ENCODE results near the gene VIPR2.

VIPR2 gene

GRCh38 chr7:159130820-159131219 lies 13.8 kb downstream of the VIPR2 start:
- Histone ChIP-seq H3K4me2 (ENCODE audit: low read length) (no peak overlapping the region), H3K14ac (ENCODE audit: low read length) (no peak overlapping the region), H2BK12ac (ENCODE audit: low read length) (no peak overlapping the region), H3K79me2 (ENCODE audit: control insufficient read depth, insufficient read depth, low read length, poor library complexity) (no peaks in the 10 kb centered on the region), H3K4me1 (ENCODE audit: control insufficient read depth in 1 of 2, insufficient read depth in 2 of 2, low read length in 2 of 2) (peaks cover 8 to 10% of the 10 kb centered on the region in 2 experiments), H3K18ac (ENCODE audit: low read length) (no peak overlapping the region), H3K9ac (ENCODE audit: low read length) (no peak overlapping the region), H3K36me3 (ENCODE audit: control insufficient read depth in 1 of 2, insufficient read depth in 2 of 2, low read length in 2 of 2) (no peaks in the 10 kb centered on the region), H4K91ac (ENCODE audit: low read depth, low read length) (no peak overlapping the region), H2BK5ac (ENCODE audit: low read depth, low read length, poor library complexity) (no peak overlapping the region), H2AK5ac (ENCODE audit: low read length) (no peak overlapping the region), H3K27me3 (ENCODE audit: insufficient read depth, low read length) (no peaks in the 10 kb centered on the region), H3K4ac (ENCODE audit: low read depth, low read length) (no peak overlapping the region), H3K23ac (ENCODE audit: low read length) (no peak overlapping the region), H2BK120ac (ENCODE audit: insufficient read depth, low read length, poor library complexity) (no peak overlapping the region), H3K9me3 (ENCODE audit: insufficient read depth, low read depth, low read length) (peaks cover 2% of the 10 kb centered on the region), H4K8ac (ENCODE audit: low read depth, low read length) (no peak overlapping the region), H4K12ac (ENCODE audit: low read depth, low read length) (no peak overlapping the region), H3K4me3 (ENCODE audit: low read depth, low read length) (no peak overlapping the region), H3K27ac (ENCODE audit: low read depth, low read length) (no peak overlapping the region), H2AFZ (ENCODE audit: insufficient read depth, low read length, poor library complexity) (no peak overlapping the region), H3K79me1 (ENCODE audit: low read length) (no peaks in the 10 kb centered on the region)
- DNase-seq = no peak
- WGBS (ENCODE audit: extremely low coverage, insufficient coverage, insufficient read length) = no CpG with 5 or more reads among the region's 8 CpGs

- H2AK5ac ChIP-seq (ENCODE audit: low read length) = no peak overlapping the region
- H3K14ac ChIP-seq (ENCODE audit: low read length) = no peak overlapping the region
- no peak overlapping the region for H3K4ac ChIP-seq (ENCODE audit: low read depth, low read length)
- no CpG with 5 or more reads among the region's 9 CpGs for WGBS (ENCODE audit: extremely low coverage, insufficient coverage, insufficient read length)
- no peak overlapping the region for H3K23ac ChIP-seq (ENCODE audit: low read length)
- no peak overlapping the region for H3K18ac ChIP-seq (ENCODE audit: low read length)
- peaks cover under 1% of the 10 kb centered on the region for H3K79me1 ChIP-seq (ENCODE audit: low read length)
- no peak overlapping the region for H2BK5ac ChIP-seq (ENCODE audit: low read depth, low read length, poor library complexity)
- no peak overlapping the region for H3K9ac ChIP-seq (ENCODE audit: low read length)
- H2BK120ac ChIP-seq (ENCODE audit: insufficient read depth, low read length, poor library complexity) = no peak overlapping the region
- no peak overlapping the region for H3K4me2 ChIP-seq (ENCODE audit: low read length)
- H4K91ac ChIP-seq (ENCODE audit: low read depth, low read length) = no peak overlapping the region
- H3K9me3 ChIP-seq (ENCODE audit: insufficient read depth, low read depth, low read length) = peaks cover 2% of the 10 kb centered on the region
- H3K36me3 ChIP-seq (ENCODE audit: control insufficient read depth in 1 of 2, insufficient read depth in 2 of 2, low read length in 2 of 2) = no peaks in the 10 kb centered on the region
- H4K8ac ChIP-seq (ENCODE audit: low read depth, low read length) = no peak overlapping the region
- no peak overlapping the region for H3K27ac ChIP-seq (ENCODE audit: low read depth, low read length)
- no peaks in the 10 kb centered on the region for H3K27me3 ChIP-seq (ENCODE audit: insufficient read depth, low read length)
- H3K79me2 ChIP-seq (ENCODE audit: control insufficient read depth, insufficient read depth, low read length, poor library complexity) = no peaks in the 10 kb centered on the region
- H4K12ac ChIP-seq (ENCODE audit: low read depth, low read length) = no peak overlapping the region
- DNase-seq = no peak
- peaks cover 13 to 15% of the 10 kb centered on the region in 2 experiments for H3K4me1 ChIP-seq (ENCODE audit: control insufficient read depth in 1 of 2, insufficient read depth in 2 of 2, low read length in 2 of 2)
- no peak overlapping the region for H2BK12ac ChIP-seq (ENCODE audit: low read length)
- no peak overlapping the region for H2AFZ ChIP-seq (ENCODE audit: insufficient read depth, low read length, poor library complexity)
- no peak overlapping the region for H3K4me3 ChIP-seq (ENCODE audit: low read depth, low read length)
Observed at GRCh38 chr7:159130199-159130775, 14.4 kb downstream of the VIPR2 start.

- Histone ChIP-seq H3K27ac (ENCODE audit: low read depth, low read length) (no peak overlapping the region), H2AFZ (ENCODE audit: insufficient read depth, low read length, poor library complexity) (no peak overlapping the region), H3K9ac (ENCODE audit: low read length) (no peak overlapping the region), H3K36me3 (ENCODE audit: control insufficient read depth in 1 of 2, insufficient read depth in 2 of 2, low read length in 2 of 2) (no peaks in the 10 kb centered on the region), H2AK5ac (ENCODE audit: low read length) (no peak overlapping the region), H4K91ac (ENCODE audit: low read depth, low read length) (no peak overlapping the region), H2BK5ac (ENCODE audit: low read depth, low read length, poor library complexity) (no peak overlapping the region), H3K23ac (ENCODE audit: low read length) (no peak overlapping the region), H4K8ac (ENCODE audit: low read depth, low read length) (no peak overlapping the region), H4K12ac (ENCODE audit: low read depth, low read length) (no peak overlapping the region), H3K18ac (ENCODE audit: low read length) (no peak overlapping the region), H3K79me2 (ENCODE audit: control insufficient read depth, insufficient read depth, low read length, poor library complexity) (no peaks in the 10 kb centered on the region), H3K4ac (ENCODE audit: low read depth, low read length) (no peak overlapping the region), H3K9me3 (ENCODE audit: insufficient read depth, low read depth, low read length) (peaks cover 2% of the 10 kb centered on the region), H3K27me3 (ENCODE audit: insufficient read depth, low read length) (no peaks in the 10 kb centered on the region), H3K4me2 (ENCODE audit: low read length) (no peak overlapping the region), H2BK120ac (ENCODE audit: insufficient read depth, low read length, poor library complexity) (no peak overlapping the region), H3K4me1 (ENCODE audit: control insufficient read depth in 1 of 2, insufficient read depth in 2 of 2, low read length in 2 of 2) (peaks cover 15 to 18% of the 10 kb centered on the region in 2 experiments), H3K14ac (ENCODE audit: low read length) (no peak overlapping the region), H3K4me3 (ENCODE audit: low read depth, low read length) (no peak overlapping the region), H3K79me1 (ENCODE audit: low read length) (peaks cover 2% of the 10 kb centered on the region), H2BK12ac (ENCODE audit: low read length) (no peak overlapping the region)
- no peak for DNase-seq
- WGBS (ENCODE audit: extremely low coverage, insufficient coverage, insufficient read length) = no CpG with 5 or more reads among the region's 10 CpGs
Observed at GRCh38 chr7:159128767-159129166, 15.9 kb downstream of the VIPR2 start.

GRCh38 chr7:159127691-159128642 lies 16.7 kb downstream of the VIPR2 start:
- Histone ChIP-seq H2BK120ac (ENCODE audit: insufficient read depth, low read length, poor library complexity) (no peak overlapping the region), H3K79me2 (ENCODE audit: control insufficient read depth, insufficient read depth, low read length, poor library complexity) (no peaks in the 10 kb centered on the region), H3K9ac (ENCODE audit: low read length) (no peak overlapping the region), H4K12ac (ENCODE audit: low read depth, low read length) (no peak overlapping the region), H4K8ac (ENCODE audit: low read depth, low read length) (no peak overlapping the region), H2AK5ac (ENCODE audit: low read length) (peak overlapping the region; percentile 33), H2BK5ac (ENCODE audit: low read depth, low read length, poor library complexity) (no peak overlapping the region), H3K14ac (ENCODE audit: low read length) (no peak overlapping the region), H3K27ac (ENCODE audit: low read depth, low read length) (no peak overlapping the region), H3K23ac (ENCODE audit: low read length) (no peak overlapping the region), H3K36me3 (ENCODE audit: control insufficient read depth in 1 of 2, insufficient read depth in 2 of 2, low read length in 2 of 2) (no peaks in the 10 kb centered on the region), H3K4me3 (ENCODE audit: low read depth, low read length) (no peak overlapping the region), H3K9me3 (ENCODE audit: insufficient read depth, low read depth, low read length) (peaks cover 2% of the 10 kb centered on the region), H2BK12ac (ENCODE audit: low read length) (no peak overlapping the region), H3K27me3 (ENCODE audit: insufficient read depth, low read length) (no peaks in the 10 kb centered on the region), H3K4ac (ENCODE audit: low read depth, low read length) (no peak overlapping the region), H2AFZ (ENCODE audit: insufficient read depth, low read length, poor library complexity) (no peak overlapping the region), H3K4me2 (ENCODE audit: low read length) (no peak overlapping the region), H3K79me1 (ENCODE audit: low read length) (peaks cover 2% of the 10 kb centered on the region), H3K18ac (ENCODE audit: low read length) (no peak overlapping the region), H3K4me1 (ENCODE audit: control insufficient read depth in 1 of 2, insufficient read depth in 2 of 2, low read length in 2 of 2) (peaks cover 15 to 18% of the 10 kb centered on the region in 2 experiments), H4K91ac (ENCODE audit: low read depth, low read length) (no peak overlapping the region)
- DNase-seq = no peak
- WGBS (ENCODE audit: extremely low coverage, insufficient coverage, insufficient read length) = no CpG with 5 or more reads among the region's 16 CpGs

Measured in trophoblast cell (in vitro differentiated cells and primary cell).